WERI-Rb-1 (cell line): ENCODE results near the gene FTO.

ENCODE experiments used
- DNase-seq: peaks from one replicate; pipeline ENCODE4 v3.0.0-alpha.2; 2020
- H3K27ac ChIP-seq: fragments of 250-450 bp; sonication (Bioruptor Pico); 2 replicates; pipeline ENCODE4 v1.5.1; 2020; ENCODE audit warnings: mild to moderate bottlenecking, moderate library complexity
- H3K27me3 ChIP-seq: fragments of 250-450 bp; sonication (Bioruptor Pico); 2 replicates; pipeline ENCODE4 v1.5.1; 2021; ENCODE audit warnings: mild to moderate bottlenecking, low read depth, moderate library complexity; ENCODE audit not compliant: insufficient read depth, severe bottlenecking
- H3K36me3 ChIP-seq: fragments of 250-450 bp; sonication (Bioruptor Pico); 2 replicates; pipeline ENCODE4 v1.5.1; 2020; ENCODE audit warnings: mild to moderate bottlenecking, moderate library complexity
- H3K4me3 ChIP-seq: 2 replicates; pipeline ENCODE4 v1.5.1; 2011; ENCODE audit warnings: low read depth, mild to moderate bottlenecking, control low read depth, low read length
- H3K9me3 ChIP-seq: fragments of 250-450 bp; sonication (Bioruptor Pico); 2 replicates; pipeline ENCODE4 v1.5.1; 2021; ENCODE audit warnings: mild to moderate bottlenecking, moderate library complexity; ENCODE audit not compliant: severe bottlenecking
- CTCF ChIP-seq: IDR thresholded peaks from 2 replicates; pipeline ENCODE4 v1.5.1; 2011; ENCODE audit warnings: low read depth, mild to moderate bottlenecking, control low read depth, inconsistent platforms, low read length

The FTO gene

GRCh38 chr16:54115558-54115957 is 411.6 kb downstream of the FTO start:
- no peaks in the 10 kb centered on the region for H3K27me3 ChIP-seq
- no peak for TF ChIP-seq CTCF
- no peak overlapping the region for H3K27ac ChIP-seq
- no peak overlapping the region for H3K4me3 ChIP-seq
- H3K9me3 ChIP-seq: no peaks in the 10 kb centered on the region
- DNase-seq: no peak
- H3K36me3 ChIP-seq: peaks cover 8% of the 10 kb centered on the region

DNA sequence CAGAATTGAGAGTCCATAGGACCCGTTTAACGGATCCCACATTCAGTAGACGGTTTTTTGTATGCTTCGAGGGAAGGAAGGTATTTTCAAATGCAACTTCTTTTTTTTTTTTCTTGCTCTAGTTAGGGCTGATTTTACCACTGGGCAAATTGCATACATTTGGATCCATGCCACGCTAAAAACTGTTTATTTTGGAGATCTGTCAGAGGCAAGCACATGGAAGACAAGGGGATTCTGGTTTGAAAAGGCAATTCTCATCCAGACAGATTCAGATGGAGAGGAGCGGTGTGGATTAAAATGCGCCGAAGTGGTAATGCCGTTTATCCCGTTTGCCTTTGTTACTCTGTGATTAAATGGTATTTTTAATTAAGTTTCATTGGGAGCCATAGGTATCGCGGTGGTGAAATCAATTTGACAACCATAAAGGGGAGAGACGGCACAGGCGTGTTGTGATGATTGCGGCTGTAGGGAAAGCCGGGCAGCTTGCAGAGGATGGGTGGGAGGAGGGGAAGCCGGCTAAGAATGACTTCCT is 412.2 kb downstream of the FTO start:
- DNase-seq: no peak
- Histone ChIP-seq H3K9me3 (no peaks in the 10 kb centered on the region), H3K4me3 (no peak overlapping the region), H3K27me3 (no peaks in the 10 kb centered on the region), H3K36me3 (peaks cover 8% of the 10 kb centered on the region), H3K27ac (no peak overlapping the region)
- no peak for TF ChIP-seq CTCF

- no peaks in the 10 kb centered on the region for H3K9me3 ChIP-seq
- TF ChIP-seq CTCF: no peak
- H3K27ac ChIP-seq: no peak overlapping the region
- no peaks in the 10 kb centered on the region for H3K36me3 ChIP-seq
- H3K4me3 ChIP-seq: no peak overlapping the region
- H3K27me3 ChIP-seq: no peaks in the 10 kb centered on the region
- DNase-seq: no peak
These were observed 414.9 kb downstream of the FTO start for GRCh38 chr16:54118846-54119245.

- Histone ChIP-seq H3K27me3 (no peaks in the 10 kb centered on the region), H3K9me3 (no peaks in the 10 kb centered on the region), H3K4me3 (no peak overlapping the region), H3K27ac (no peak overlapping the region), H3K36me3 (no peaks in the 10 kb centered on the region)
- DNase-seq: no peak
- TF ChIP-seq CTCF: no peak
These were observed 417.0 kb downstream of the FTO start for GRCh38 chr16:54120846-54121480.

DNA sequence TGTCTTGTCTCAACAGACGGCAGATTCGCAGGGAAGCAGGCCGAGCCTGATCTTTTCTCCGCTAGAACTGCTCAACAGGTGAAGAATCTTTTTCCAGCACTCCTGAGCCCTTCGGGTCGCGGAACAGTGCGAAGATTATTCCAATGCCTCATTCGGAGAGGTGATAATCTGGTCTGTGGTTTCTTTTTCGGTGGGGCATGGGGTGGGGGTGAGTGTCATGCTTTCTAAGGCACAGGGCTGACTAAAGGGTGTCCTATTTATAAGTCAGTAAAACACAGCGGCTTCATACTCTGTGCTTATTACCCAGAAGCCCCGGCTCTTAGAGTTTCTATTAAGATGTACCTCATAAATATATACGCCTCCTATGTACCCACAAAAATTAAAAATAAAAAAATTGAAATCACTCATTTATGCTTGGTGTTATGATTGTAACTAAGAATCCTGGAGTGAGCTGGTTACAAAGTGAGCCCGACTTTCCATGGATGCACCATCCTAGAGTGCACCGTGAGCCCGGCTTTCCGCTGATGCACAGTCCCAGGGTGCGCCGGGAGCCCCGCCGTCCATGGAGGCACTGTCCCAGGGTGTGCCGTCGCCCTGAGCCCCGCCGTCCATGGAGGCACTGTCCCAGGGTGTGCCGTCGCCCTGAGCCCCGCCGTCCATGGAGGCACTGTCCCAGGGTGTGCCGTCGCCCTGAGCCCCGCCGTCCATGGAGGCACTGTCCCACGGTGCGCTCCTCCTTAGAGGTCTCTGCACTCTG is 417.8 kb downstream of the FTO start:
- no peaks in the 10 kb centered on the region for H3K27me3 ChIP-seq
- no peak overlapping the region for H3K27ac ChIP-seq
- no peak overlapping the region for H3K4me3 ChIP-seq
- no peaks in the 10 kb centered on the region for H3K36me3 ChIP-seq
- H3K9me3 ChIP-seq: no peaks in the 10 kb centered on the region
- no peak for TF ChIP-seq CTCF
- DNase-seq: no peak
